Astrocyte (in vitro differentiated cells and primary cell): ENCODE measurements around the gene KRTAP4-7.

Source experiments
- CTCF ChIP-seq: IDR thresholded peaks from 2 replicates; pipeline ENCODE4 v1.5.1; 2011; ENCODE audit warnings: low read depth, mild to moderate bottlenecking, inconsistent platforms, low read length, moderate library complexity; ENCODE audit not compliant: insufficient read depth
- EZH2 ChIP-seq: IDR thresholded peaks from 2 replicates; pipeline ENCODE4 v1.6.1; 2012; ENCODE audit warnings: mild to moderate bottlenecking, low read length, inconsistent platforms; ENCODE audit not compliant: insufficient read depth

- TF ChIP-seq CTCF, result no peak
- TF ChIP-seq EZH2, result no peak
Observed at GRCh38 chr17:41107941-41108450, 24.0 kb downstream of the KRTAP4-7 start.
